HEK293T (cell line): ENCODE measurements around the gene WWOX.

Source experiments
- CTCF ChIA-PET: fragments of 350-600 bp; formaldehyde crosslinking; extraction: SDS; loops from one replicate; lab custom pipeline; 2021; ENCODE audit warnings: antibody characterized with exemption, inconsistent platforms; lab: Yijun Ruan, JAX
- POLR2A ChIA-PET: fragments of 350-600 bp; formaldehyde crosslinking; extraction: SDS; loops from one replicate; lab custom pipeline; 2020; ENCODE audit warnings: antibody characterized with exemption, inconsistent platforms; lab: Yijun Ruan, JAX
- DNase-seq: peaks from one replicate; pipeline ENCODE4 v3.0.0; 2012; ENCODE audit warnings: mixed read lengths; ENCODE audit errors: extremely low spot score
- ARNT ChIP-seq: fragments of 450-650 bp; IDR thresholded peaks from 2 replicates; pipeline ENCODE4 v1.6.1; 2017; ENCODE audit warnings: mild to moderate bottlenecking
- BHLHE40 ChIP-seq: fragments of 450-650 bp; IDR thresholded peaks from 2 replicates; pipeline ENCODE4 v1.6.1; 2016; ENCODE audit warnings: mild to moderate bottlenecking, moderate library complexity, borderline replicate concordance
- CTBP1 ChIP-seq: fragments of 450-650 bp; IDR thresholded peaks from 2 replicates; pipeline ENCODE4 v1.6.1; 2016; ENCODE audit warnings: borderline replicate concordance
- ELF4 ChIP-seq: fragments of 450-650 bp; IDR thresholded peaks from 2 replicates; pipeline ENCODE4 v1.6.1; 2017; ENCODE audit warnings: antibody characterized with exemption
- FOXA1 ChIP-seq: fragments of 450-650 bp; IDR thresholded peaks from 2 replicates; pipeline ENCODE4 v1.6.1; 2016; ENCODE audit warnings: mild to moderate bottlenecking
- FOXK2 ChIP-seq: fragments of 450-650 bp; IDR thresholded peaks from 2 replicates; pipeline ENCODE4 v1.6.1; 2016; ENCODE audit warnings: mild to moderate bottlenecking
- FOXM1 ChIP-seq: fragments of 450-650 bp; IDR thresholded peaks from 2 replicates; pipeline ENCODE4 v1.6.1; 2017; ENCODE audit warnings: mild to moderate bottlenecking, borderline replicate concordance
- HDGF ChIP-seq: fragments of 450-650 bp; IDR thresholded peaks from 2 replicates; pipeline ENCODE4 v1.6.1; 2017; ENCODE audit warnings: antibody characterized with exemption, borderline replicate concordance
- L3MBTL2 ChIP-seq: fragments of 450-650 bp; conservative IDR thresholded peaks from 2 replicates; pipeline ENCODE4 v1.6.1; 2016; ENCODE audit warnings: mild to moderate bottlenecking
- LEF1 ChIP-seq: fragments of 450-650 bp; IDR thresholded peaks from 2 replicates; pipeline ENCODE4 v1.6.1; 2017; ENCODE audit warnings: mild to moderate bottlenecking, borderline replicate concordance
- NFRKB ChIP-seq: fragments of 450-650 bp; IDR thresholded peaks from 2 replicates; pipeline ENCODE4 v1.6.1; 2016; ENCODE audit warnings: mild to moderate bottlenecking, moderate library complexity
- PKNOX1 ChIP-seq: fragments of 450-650 bp; IDR thresholded peaks from 2 replicates; pipeline ENCODE4 v1.6.1; 2016
- SP1 ChIP-seq: fragments of 450-650 bp; IDR thresholded peaks from 2 replicates; pipeline ENCODE4 v1.6.1; 2017
- SUZ12 ChIP-seq: fragments of 450-650 bp; IDR thresholded peaks from 2 replicates; pipeline ENCODE4 v1.6.1; 2016; ENCODE audit warnings: mild to moderate bottlenecking
- TARDBP ChIP-seq: fragments of 450-650 bp; IDR thresholded peaks from 2 replicates; pipeline ENCODE4 v1.6.1; 2016
- ZNF384 ChIP-seq: fragments of 450-650 bp; IDR thresholded peaks from 2 replicates; pipeline ENCODE4 v1.6.1; 2016

Gene WWOX

GRCh38 chr16:78448658-78449271 is 349.3 kb downstream of the WWOX start:
- TF ChIP-seq CTBP1 (no peak), FOXK2 (no peak), NFRKB (no peak), SUZ12 (no peak), ARNT (no peak), L3MBTL2 (no peak), ELF4 (no peak)
- ChIA-PET POLR2A (no interaction called here), CTCF (no interaction called here)
- no peak for DNase-seq

GRCh38 chr16:78450255-78450654 is 350.8 kb downstream of the WWOX start:
- ChIA-PET POLR2A (no interaction called here), CTCF (no interaction called here)
- no peak for DNase-seq
- no peak for TF ChIP-seq ELF4
- no peak for TF ChIP-seq LEF1
- no peak for TF ChIP-seq CTBP1
- no peak for TF ChIP-seq FOXA1

- ChIA-PET CTCF (no interaction called here), POLR2A (no interaction called here)
- TF ChIP-seq LEF1: no peak
- no peak for TF ChIP-seq TARDBP
- no peak for TF ChIP-seq ELF4
- no peak for TF ChIP-seq SP1
- TF ChIP-seq FOXK2: no peak
- no peak for TF ChIP-seq BHLHE40
- TF ChIP-seq PKNOX1: no peak
- no peak for TF ChIP-seq FOXA1
- no peak for TF ChIP-seq SUZ12
- no peak for TF ChIP-seq ARNT
- no peak for TF ChIP-seq ZNF384
- TF ChIP-seq FOXM1: no peak
- no peak for TF ChIP-seq CTBP1
- no peak for TF ChIP-seq NFRKB
- no peak for TF ChIP-seq HDGF
- TF ChIP-seq L3MBTL2: no peak
- no peak for DNase-seq
Observed at GRCh38 chr16:78452025-78452555, 352.6 kb downstream of the WWOX start.

- TF ChIP-seq FOXK2 (no peak), HDGF (no peak), PKNOX1 (no peak), ELF4 (no peak), FOXA1 (no peak), LEF1 (no peak), SUZ12 (no peak), NFRKB (no peak), SP1 (no peak), TARDBP (no peak), ARNT (no peak), CTBP1 (no peak), BHLHE40 (no peak), ZNF384 (no peak), L3MBTL2 (no peak), FOXM1 (no peak)
- ChIA-PET POLR2A (no interaction called here), CTCF (interaction anchor here (0.6 kb wide), 2 partner anchors 150 to 158 kb away, joined by 3 read pairs; no protein-coding TSS in a partner anchor)
- no peak for DNase-seq
Observed at GRCh38 chr16:78455861-78456260, 356.4 kb downstream of the WWOX start.

GRCh38 chr16:78458588-78458987 is 359.1 kb downstream of the WWOX start:
- TF ChIP-seq SUZ12 (no peak), NFRKB (no peak), HDGF (no peak), ELF4 (no peak)
- DNase-seq: no peak
- ChIA-PET POLR2A (no interaction called here), CTCF (no interaction called here)

- CTCF ChIA-PET: no interaction called here
- TF ChIP-seq ZNF384: no peak
- TF ChIP-seq FOXM1: no peak
- TF ChIP-seq SUZ12: no peak
- TF ChIP-seq CTBP1: no peak
- no peak for TF ChIP-seq LEF1
- no peak for TF ChIP-seq HDGF
- no peak for TF ChIP-seq TARDBP
- no peak for TF ChIP-seq ARNT
- TF ChIP-seq FOXK2: no peak
- TF ChIP-seq FOXA1: no peak
- no peak for TF ChIP-seq ELF4
- TF ChIP-seq L3MBTL2: no peak
- no peak for TF ChIP-seq PKNOX1
- no peak for TF ChIP-seq BHLHE40
- TF ChIP-seq NFRKB: no peak
- TF ChIP-seq SP1: no peak
Observed at GRCh38 chr16:78460428-78460827, 361.0 kb downstream of the WWOX start.

More at GRCh38 chr16:78460428-78460827, 361.0 kb downstream of the WWOX start:
- no peak for DNase-seq
- POLR2A ChIA-PET: interaction anchor here (0.7 kb wide), 1 partner anchor 13 kb away, joined by 3 read pairs; no protein-coding TSS in a partner anchor
